Measurements from ENCODE around the gene GRAP2. TPM values are rescaled to one million over a fixed set of nuclear protein-coding genes. Genes with fewer than 3 reads are reported as not detected.
"Not testable (repeated sequence)": the region's sequence is repeated elsewhere in the genome, so short reads cannot be mapped to it uniquely, and the experiment has no call there.

The GRAP2 gene
- total and polyA plus RNA-seq, 4 donors, result 1.9 to 6.9 (median 4.2) TPM

- peaks cover 0 to 6% (median 0%) of the 10 kb centered on the region in 5 donors for H3K4me1 ChIP-seq (ENCODE audit: control insufficient read depth in 5 of 5, insufficient read depth in 5 of 5, low read length in 5 of 5)
- WGBS, 2 donors, result 90 to 91% methylated on average over 3 of the region's 3 CpGs
- no peaks in the 10 kb centered on the region for H3K9me3 ChIP-seq (ENCODE audit: control insufficient read depth in 4 of 4, insufficient read depth in 3 of 4, low read length in 3 of 4)
- H3K4me3 ChIP-seq, result no peak overlapping the region
- no peak overlapping the region for H3K27ac ChIP-seq (ENCODE audit: low read depth in 1 of 2, low read length in 1 of 2)
- peaks cover 0 to 65% (median 34%) of the 10 kb centered on the region in 3 donors for H3K27me3 ChIP-seq (ENCODE audit: control insufficient read depth in 3 of 3, insufficient read depth in 3 of 3, low read length in 2 of 3)
- H3K36me3 ChIP-seq (ENCODE audit: control insufficient read depth in 4 of 4, insufficient read depth in 4 of 4, low read length in 4 of 4), result no peaks in the 10 kb centered on the region
- no peak overlapping the region for H3K9ac ChIP-seq (ENCODE audit: insufficient read depth in 1 of 2, low read length in 2 of 2)
- no peak for TF ChIP-seq CTCF (IDR thresholded peaks at IDR 0.05; ENCODE audit: control extremely low read depth, extremely low read depth)
- DNase-seq, result no peak
- no peak for ATAC-seq (ENCODE audit: insufficient read depth, low FRiP score)
Measured at GRCh38 chr22:39990686-39991085, 89.8 kb downstream of the GRAP2 start.

GRCh38 chr22:39991159-39991860 lies 90.4 kb downstream of the GRAP2 start:
- no peak for TF ChIP-seq CTCF (IDR thresholded peaks at IDR 0.05; ENCODE audit: control extremely low read depth, extremely low read depth)
- no peaks in the 10 kb centered on the region for H3K9me3 ChIP-seq (ENCODE audit: control insufficient read depth in 4 of 4, insufficient read depth in 3 of 4, low read length in 3 of 4)
- no peak overlapping the region for H3K27ac ChIP-seq (ENCODE audit: low read depth in 1 of 2, low read length in 1 of 2)
- ATAC-seq (ENCODE audit: insufficient read depth, low FRiP score) (no peak), DNase-seq (no peak)
- H3K4me3 ChIP-seq, result no peak overlapping the region
- peaks cover 0 to 6% (median 0%) of the 10 kb centered on the region in 5 donors for H3K4me1 ChIP-seq (ENCODE audit: control insufficient read depth in 5 of 5, insufficient read depth in 5 of 5, low read length in 5 of 5)
- H3K27me3 ChIP-seq (ENCODE audit: control insufficient read depth in 3 of 3, insufficient read depth in 3 of 3, low read length in 2 of 3), result peaks cover 0 to 70% (median 36%) of the 10 kb centered on the region in 3 donors
- no peak overlapping the region for H3K9ac ChIP-seq (ENCODE audit: insufficient read depth in 1 of 2, low read length in 2 of 2)
- 80 to 83% methylated on average over 9 of the region's 9 CpGs for WGBS, 2 donors
- no peaks in the 10 kb centered on the region for H3K36me3 ChIP-seq (ENCODE audit: control insufficient read depth in 4 of 4, insufficient read depth in 4 of 4, low read length in 4 of 4)

GRCh38 chr22:39992088-39992826 lies 91.4 kb downstream of the GRAP2 start:
- H3K4me3 ChIP-seq, result no peak overlapping the region
- no peaks in the 10 kb centered on the region for H3K36me3 ChIP-seq (ENCODE audit: control insufficient read depth in 4 of 4, insufficient read depth in 4 of 4, low read length in 4 of 4)
- WGBS, 2 donors, result 86 to 90% methylated on average over 5 of the region's 5 CpGs
- no peak for DNase-seq
- H3K4me1 ChIP-seq (ENCODE audit: control insufficient read depth in 5 of 5, insufficient read depth in 5 of 5, low read length in 5 of 5), result peaks cover 0 to 6% (median 0%) of the 10 kb centered on the region in 5 donors
- no peak overlapping the region for H3K27ac ChIP-seq (ENCODE audit: low read depth in 1 of 2, low read length in 1 of 2)
- H3K27me3 ChIP-seq (ENCODE audit: control insufficient read depth in 3 of 3, insufficient read depth in 3 of 3, low read length in 2 of 3), result peaks cover 0 to 66% (median 36%) of the 10 kb centered on the region in 3 donors
- no peaks in the 10 kb centered on the region for H3K9me3 ChIP-seq (ENCODE audit: control insufficient read depth in 4 of 4, insufficient read depth in 3 of 4, low read length in 3 of 4)
- no peak for ATAC-seq (ENCODE audit: insufficient read depth, low FRiP score)
- H3K9ac ChIP-seq (ENCODE audit: insufficient read depth in 1 of 2, low read length in 2 of 2), result no peak overlapping the region
- no peak for TF ChIP-seq CTCF (IDR thresholded peaks at IDR 0.05; ENCODE audit: control extremely low read depth, extremely low read depth)

- H3K27me3 ChIP-seq (ENCODE audit: control insufficient read depth in 3 of 3, insufficient read depth in 3 of 3, low read length in 2 of 3), result peaks cover 0 to 65% (median 36%) of the 10 kb centered on the region in 3 donors
- not testable (repeated sequence) for H3K9ac ChIP-seq (ENCODE audit: insufficient read depth in 1 of 2, low read length in 2 of 2); DNase-seq; H3K4me3 ChIP-seq; H3K9me3 ChIP-seq (ENCODE audit: control insufficient read depth in 4 of 4, insufficient read depth in 3 of 4, low read length in 3 of 4); H3K27ac ChIP-seq (ENCODE audit: low read depth in 1 of 2, low read length in 1 of 2); H3K4me1 ChIP-seq (ENCODE audit: control insufficient read depth in 5 of 5, insufficient read depth in 5 of 5, low read length in 5 of 5); H3K36me3 ChIP-seq (ENCODE audit: control insufficient read depth in 4 of 4, insufficient read depth in 4 of 4, low read length in 4 of 4); ATAC-seq (ENCODE audit: insufficient read depth, low FRiP score)
- 85 to 87% methylated on average over 7 of the region's 7 CpGs for WGBS, 2 donors
Measured at GRCh38 chr22:39992894-39993293, 92.0 kb downstream of the GRAP2 start.

Data from lung (tissue), 12 donors.